A172 (cell line): Measurements from ENCODE around the gene ESYT2. TPM values are rescaled to one million over a fixed set of nuclear protein-coding genes. Genes with fewer than 3 reads are reported as not detected.

Source experiments
- DNase-seq: peaks from one replicate; pipeline ENCODE4 v3.0.0-alpha.2; 2015; ENCODE audit warnings: low spot score
- total RNA-seq: library from RNA; depleted of rRNA; stranded (reverse); fragments of >200 nt; shearing (Covaris generic); gene quantifications from 2 replicates; pipeline ENCODE4 v1.2.3, GENCODE V29; 2014

The ESYT2 gene
- total RNA-seq, 1 experiment from 2014 or later, result 48.4 TPM

GRCh38 chr7:158805937-158806336 is 23.4 kb downstream of the ESYT2 start:
- no peak for DNase-seq

GRCh38 chr7:158805414-158805813 is 23.9 kb downstream of the ESYT2 start:
- no peak for DNase-seq

DNA sequence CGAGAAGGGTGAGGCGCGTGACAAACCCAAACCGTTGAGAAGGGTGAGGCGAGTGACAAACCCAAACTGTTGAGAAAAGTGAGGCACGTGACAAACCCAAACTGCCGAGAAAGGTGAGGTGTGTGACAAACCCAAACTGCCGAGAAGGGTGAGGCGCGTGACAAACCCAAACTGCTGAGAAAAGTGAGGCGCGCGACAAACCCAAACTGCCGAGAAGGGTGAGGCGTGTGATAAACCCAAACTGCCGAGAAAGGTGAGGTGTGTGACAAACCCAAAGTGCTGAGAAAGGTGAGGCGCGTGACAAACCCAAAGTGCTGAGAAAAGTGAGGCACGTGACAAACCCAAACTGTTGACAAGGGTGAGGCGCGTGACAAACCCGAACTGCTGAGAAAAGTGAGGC is 25.0 kb downstream of the ESYT2 start:
- no peak for DNase-seq

GRCh38 chr7:158803367-158803969 is 25.8 kb downstream of the ESYT2 start:
- DNase-seq, result no peak

DNA sequence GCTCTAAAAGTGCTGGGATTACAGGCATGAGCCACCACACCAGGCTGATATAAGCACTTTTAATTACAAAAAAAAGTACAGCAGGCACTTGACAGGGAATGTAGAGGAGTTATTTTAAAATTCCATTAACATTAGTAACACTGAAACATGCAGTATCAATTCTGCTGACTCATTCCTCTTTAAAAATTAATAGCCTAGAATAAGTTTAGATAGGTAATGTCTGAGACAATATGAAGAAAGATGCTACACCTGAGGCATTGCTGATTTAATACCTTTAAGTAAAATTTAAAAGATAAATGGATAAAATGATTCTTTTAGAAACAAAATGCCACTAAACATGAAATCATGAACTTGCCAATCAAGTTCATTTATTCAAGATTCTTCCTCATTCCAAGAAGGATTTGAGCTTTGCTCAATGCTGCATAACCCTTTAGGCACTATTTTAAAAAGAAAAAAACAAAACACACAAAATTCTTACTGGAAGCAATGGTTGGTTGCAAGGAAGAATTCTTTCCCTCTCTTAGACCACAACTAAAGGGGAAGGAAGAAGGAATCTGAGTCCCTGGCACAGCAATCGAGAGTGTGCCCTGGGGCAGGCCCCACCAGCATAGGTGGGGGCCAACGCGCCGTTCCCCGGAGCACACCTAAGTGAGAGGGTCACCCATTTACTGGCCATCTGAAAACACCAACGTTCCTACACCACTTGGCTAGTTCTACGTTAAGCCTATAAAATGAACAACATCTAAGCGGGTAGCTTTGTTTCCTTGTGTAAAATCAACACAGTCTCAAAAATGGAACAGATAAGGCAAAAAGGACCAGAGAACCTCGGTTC is 26.6 kb downstream of the ESYT2 start:
- peak; percentile 53 for DNase-seq

DNA sequence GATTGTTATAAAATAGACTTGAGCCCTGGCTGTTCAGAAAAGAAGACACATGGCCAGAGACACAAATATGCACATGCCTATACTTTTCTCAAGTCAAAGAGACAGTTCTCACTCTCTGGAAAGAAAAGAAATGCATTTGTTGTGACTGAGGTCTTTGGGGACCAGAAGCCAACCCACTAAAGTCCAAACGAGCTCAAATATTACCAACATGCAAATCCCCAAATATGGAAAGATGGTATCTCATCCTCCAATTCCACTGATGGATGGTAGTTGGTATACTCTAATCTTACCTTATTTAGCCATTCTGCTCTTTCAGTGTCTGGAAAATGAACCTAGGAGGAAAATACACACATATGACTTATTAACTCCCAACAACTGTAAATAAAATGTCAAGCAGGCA is 30.6 kb downstream of the ESYT2 start:
- no peak for DNase-seq

DNA sequence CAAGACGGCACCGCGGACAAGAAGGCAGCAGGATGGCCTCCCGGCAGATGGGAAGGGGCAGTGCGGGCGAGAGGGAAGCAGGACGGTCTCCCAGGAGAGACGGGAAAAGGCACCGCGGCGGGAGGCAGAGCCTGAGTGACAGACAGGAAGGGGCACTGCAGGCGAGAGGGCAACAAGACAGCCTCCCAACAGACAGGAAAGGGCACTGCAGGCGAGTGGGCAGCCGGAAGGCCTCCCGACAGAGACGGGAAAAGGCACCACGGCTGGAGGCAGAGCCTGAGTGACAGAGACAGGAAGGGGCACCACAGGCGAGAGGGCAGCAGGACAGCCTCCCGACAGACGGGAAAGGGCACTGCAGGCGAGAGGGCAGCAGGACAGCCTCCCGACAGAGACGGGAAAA is 32.6 kb downstream of the ESYT2 start:
- DNase-seq, result no peak

GRCh38 chr7:158795272-158795671 is 34.0 kb downstream of the ESYT2 start:
- no peak for DNase-seq

DNA sequence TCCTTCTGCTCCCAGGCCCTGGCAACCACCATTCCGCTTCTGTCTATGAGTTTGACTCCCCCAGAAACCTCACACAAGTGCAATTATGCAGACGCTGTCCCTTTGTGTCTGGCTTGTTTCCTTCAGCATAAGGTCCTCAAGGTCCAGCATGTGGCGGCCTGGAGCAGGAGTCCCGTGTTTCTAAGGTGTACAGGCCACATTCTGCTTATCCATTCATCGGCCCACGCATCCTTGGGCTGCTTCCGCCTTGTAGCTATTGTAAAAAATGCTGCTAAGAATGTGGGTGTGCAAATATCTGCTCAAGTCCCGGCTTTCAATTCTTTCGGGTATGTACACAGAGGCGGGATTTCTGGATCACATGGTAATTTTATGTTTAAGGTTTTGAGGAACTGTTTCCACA is 38.2 kb downstream of the ESYT2 start:
- no peak for DNase-seq

GRCh38 chr7:158789842-158790241 is 39.5 kb downstream of the ESYT2 start:
- DNase-seq, result no peak

GRCh38 chr7:158786898-158787297 is 42.4 kb downstream of the ESYT2 start:
- DNase-seq, result no peak

GRCh38 chr7:158784270-158784669 is 45.0 kb downstream of the ESYT2 start:
- DNase-seq, result no peak

GRCh38 chr7:158783595-158783994 is 45.7 kb downstream of the ESYT2 start:
- no peak for DNase-seq

DNA sequence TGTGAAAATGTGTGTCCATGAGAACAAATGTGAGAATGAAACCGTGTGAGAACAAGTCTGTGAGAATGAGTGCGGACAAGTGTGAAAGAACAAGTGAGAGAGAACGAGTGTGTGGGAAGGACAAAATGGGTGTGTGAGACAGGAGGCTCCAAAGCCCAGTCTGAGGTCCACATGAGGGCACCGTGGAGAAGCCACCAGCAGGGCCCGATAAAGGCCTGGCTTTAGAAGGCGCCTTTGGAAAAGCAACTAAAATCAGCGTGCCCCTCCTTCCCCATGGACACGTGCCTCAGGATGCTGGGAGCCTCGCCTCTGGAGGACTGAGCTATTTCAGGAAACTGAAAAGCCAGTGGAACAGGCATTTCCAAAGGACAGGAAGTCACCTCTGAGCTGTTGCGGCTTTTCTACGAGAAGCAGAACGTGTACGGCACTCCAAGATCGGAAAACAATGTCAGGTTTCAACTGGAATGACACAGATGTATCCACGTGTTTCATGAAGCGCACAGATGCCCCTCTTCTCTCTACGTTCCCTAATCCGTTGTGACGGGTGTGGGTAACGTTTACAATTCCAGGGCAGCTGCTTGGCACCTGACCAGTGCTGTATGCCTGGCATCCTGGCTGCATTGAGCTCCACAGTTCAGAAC is 46.4 kb downstream of the ESYT2 start:
- DNase-seq, result peak; percentile 64

DNA sequence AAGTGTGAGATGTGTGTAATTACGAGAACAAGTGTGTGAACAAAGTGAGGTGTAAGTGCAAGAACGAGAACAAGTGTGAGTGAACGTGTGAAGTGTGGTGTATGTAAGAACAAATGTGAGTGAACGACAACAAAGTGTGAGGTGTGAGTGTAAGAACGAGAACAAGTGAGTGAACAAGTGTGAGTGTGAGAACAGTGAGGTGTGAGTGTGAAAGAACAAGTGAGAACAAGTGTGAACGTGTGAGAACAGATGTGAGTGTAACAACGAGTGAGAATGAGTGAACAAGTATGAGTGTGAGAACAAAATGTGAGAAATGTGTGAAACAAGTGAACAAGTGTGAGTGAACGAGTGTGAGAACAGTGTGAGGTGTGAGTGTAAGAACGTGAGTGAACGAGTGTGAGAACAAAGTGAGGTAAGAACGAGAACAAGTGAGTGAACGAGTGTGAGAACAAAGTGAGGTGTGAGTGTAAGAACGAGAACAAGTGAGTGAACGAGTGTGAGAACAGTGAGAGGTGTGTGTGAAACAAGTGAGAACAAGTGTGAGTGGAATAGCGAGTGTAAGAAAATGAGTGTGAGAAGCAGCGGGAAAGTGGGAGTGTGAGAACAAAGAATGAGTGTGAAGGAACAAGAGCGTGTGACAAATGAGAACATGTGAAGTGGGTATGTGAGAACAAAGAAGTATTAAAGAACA is 47.2 kb downstream of the ESYT2 start:
- no peak for DNase-seq

DNA sequence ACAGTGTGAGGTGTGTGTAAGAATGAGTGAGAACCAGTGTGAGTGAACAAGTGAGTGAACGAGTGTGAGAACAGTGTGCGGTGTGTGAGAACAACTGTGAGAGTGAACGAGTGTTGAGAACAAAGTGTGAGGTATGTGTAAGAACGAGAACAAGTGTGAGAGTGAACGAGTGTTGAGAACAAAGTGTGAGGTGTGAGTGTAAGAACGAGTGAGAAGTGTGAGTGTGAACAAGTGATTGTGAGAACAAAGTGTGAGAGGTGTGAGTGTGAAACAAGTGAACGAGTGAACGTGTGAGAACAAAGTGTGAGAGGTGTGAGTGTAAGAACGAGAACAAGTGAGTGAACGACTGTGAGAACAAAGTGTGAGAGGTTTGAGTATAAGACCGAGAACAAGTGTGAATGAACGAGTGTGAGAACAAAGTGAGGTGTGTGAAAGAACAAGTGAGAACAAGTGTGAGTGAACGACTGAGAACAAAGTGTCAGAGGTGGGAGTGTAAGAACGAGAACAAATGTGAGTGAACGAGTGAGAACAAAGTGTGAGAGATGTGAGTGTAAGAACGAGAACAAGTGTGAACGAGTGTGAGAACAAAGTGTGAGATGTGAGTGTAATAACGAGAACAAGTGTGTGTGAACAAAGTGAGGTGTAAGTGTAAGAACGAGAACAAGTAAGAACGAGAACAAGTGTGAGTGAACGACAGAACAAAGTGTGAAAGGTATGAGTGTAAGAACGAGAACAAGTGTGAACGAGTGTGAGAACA is 47.9 kb downstream of the ESYT2 start:
- DNase-seq, result no peak

GRCh38 chr7:158779061-158780000 is 50.0 kb downstream of the ESYT2 start:
- DNase-seq, result no peak

DNA sequence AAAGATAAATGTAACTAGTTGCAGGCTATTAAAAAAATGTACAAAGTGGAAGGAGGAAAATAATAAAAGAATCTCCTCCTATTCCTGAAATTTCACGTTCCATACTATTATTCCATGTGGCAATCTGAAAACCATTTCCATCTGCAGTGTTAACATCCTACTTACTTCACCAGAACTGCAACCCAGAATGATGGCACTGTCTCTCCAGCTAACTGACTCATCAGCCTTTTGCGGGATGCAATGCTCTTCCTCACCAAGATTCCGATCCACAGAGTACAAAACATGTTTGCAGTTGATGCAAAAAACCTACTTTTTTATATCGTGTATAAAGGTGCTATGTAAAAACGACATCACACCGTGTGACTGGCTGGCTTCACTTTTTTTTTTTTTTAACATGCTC is 50.8 kb downstream of the ESYT2 start:
- DNase-seq, result peak; percentile 25

- DNase-seq, result no peak
These were observed 51.5 kb downstream of the ESYT2 start for GRCh38 chr7:158777793-158778192.

DNA sequence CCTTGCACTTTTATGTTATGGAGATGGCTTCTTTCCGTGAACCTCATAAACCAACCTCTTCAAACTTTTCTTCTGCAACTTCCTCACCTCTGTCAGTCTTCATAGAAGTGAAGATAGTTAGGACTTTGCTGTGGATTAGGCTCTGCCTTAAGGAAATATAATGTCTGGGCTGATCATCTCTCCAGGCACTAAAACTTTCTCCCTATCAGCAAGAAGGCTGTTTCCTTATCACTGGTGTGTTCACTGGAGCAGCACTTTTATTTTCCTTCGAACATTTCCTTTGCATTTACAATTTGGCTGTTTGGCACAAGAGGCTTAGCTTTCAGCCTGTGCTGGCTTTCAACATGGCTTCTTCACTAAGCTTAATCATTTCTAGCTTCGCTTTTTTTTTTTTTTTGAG is 52.8 kb downstream of the ESYT2 start:
- DNase-seq, result no peak

DNA sequence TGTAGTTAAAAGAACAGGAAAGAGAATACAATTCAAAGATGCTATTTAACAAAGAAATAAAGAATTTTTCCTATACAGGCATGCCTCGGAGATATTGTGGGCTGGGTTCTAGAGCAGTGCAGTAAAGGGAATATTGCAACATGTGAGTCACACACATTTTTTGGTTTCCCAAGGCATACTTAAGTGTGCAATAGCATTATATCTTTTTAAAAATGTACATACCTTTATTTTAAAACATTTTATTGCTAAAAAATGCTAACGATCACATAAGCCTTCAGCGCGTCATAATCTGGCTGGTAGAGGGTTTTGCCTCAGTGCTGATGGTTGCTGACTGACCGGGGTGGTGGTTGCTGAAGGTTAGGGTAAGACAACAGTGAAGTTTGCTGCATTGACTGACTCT is 54.4 kb downstream of the ESYT2 start:
- DNase-seq, result no peak
